GM19043 (cell line): ENCODE measurements around the gene FGF4.
"Not testable (repeated sequence)": the region's sequence is repeated elsewhere in the genome, so short reads cannot be mapped to it uniquely, and the experiment has no call there.

Experiments used
- ATAC-seq: cut with Tn5 transposase; IDR thresholded peaks from one replicate; pipeline ENCODE4 v1.9.1; 2021; ENCODE audit warnings: low read depth; ENCODE audit not compliant: unreplicated experiment

Gene FGF4

GRCh38 chr11:69774354-69775162 lies 583 bp downstream of the FGF4 start:
- no peak for ATAC-seq

DNA sequence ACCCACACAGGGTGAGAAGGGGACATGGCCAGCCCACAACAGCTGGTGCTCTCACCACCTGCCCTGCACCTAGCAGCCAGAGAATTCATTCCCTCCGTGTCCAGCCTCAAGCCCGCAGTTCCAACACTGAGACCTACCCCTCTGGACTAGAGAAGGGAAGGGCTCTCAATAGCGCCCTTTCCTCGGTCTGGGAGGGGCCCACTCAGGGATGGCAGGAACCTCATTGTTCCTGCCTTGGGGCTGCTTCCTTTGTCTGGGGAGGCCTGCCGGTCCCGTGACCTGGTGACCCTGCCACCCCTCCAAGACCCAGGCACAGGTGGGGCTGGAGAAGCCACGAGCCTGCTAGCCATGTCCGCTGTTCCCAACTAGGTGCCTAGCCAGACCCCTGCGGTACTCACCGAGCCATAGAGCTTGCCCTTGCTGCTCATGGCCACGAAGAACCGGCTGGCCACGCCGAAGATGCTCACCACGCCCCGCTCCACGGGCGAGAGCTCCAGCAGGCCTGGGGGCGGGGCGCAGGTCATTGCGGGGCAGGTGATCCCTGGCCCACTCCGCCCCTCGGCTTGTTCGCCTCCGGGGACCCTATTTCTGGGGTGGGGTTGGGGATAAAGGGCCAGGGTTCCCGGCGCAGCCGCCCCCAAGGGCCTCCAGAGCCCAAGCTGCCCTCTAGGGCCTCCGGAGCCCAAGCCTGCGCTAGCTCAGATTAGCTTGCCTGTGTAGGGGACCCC lies 1.4 kb downstream of the FGF4 start:
- ATAC-seq: no peak

GRCh38 chr11:69771466-69771865 lies 3.7 kb downstream of the FGF4 start:
- no peak for ATAC-seq

DNA sequence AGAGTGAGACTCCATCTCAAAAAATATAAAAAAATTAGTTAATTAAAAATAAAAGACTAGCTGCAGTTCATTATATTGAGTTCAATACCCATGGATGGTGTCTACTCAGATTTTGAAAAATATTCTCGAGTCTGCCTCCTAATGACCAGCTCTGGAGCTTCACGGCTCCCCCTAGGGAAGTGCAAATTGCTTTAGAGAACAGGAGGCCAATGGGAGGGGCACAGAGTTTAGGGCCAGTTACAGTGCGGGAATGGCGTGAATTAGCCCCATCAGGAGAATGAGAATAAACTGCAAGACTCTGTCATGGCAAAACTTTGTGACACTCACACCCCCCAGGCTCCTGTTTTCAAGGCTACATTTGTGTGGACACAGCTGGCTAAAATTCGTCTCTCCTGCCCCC lies 4.6 kb downstream of the FGF4 start:
- ATAC-seq: no peak

GRCh38 chr11:69765498-69765995 lies 9.6 kb downstream of the FGF4 start:
- no peak for ATAC-seq

DNA sequence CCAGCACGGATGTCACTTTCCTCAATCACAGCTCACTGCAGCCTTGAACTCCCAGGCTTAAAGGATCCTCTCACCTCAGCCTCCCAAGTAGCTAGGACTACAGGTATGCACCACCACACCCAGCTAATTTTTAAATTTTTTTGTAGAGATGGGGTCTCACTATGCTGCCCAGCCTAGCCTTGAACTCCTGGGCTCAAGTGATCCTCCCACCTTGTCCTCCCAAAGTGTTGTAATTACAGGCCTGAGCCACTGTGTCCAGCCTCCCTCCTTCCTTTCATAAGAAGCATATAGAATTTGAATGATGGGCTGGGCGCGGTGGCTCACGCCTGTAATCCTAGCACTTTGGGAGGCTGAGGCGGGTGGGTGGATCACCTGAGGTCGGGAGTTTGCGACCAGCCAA lies 10.2 kb downstream of the FGF4 start:
- ATAC-seq: not testable (repeated sequence)

DNA sequence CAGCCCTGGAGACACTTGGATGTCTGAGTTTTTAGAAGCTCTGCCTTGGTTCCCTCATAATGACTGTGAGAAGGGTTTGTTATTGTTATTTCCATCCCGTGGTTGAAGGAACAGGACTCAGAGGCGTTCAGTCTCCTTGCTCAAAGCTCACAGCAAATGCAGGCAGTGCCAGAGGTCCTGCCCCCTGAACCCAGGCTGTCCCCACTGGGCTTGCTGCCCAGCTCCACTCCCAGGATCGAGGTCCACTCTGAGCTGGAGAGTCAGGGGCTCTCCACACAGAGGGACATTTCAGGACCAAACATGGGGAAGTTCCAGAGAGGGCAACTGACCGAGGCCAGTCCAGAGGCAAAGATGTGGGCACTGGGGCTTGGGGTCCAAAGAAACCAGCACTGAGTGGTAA lies 14.8 kb downstream of the FGF4 start:
- no peak for ATAC-seq

GRCh38 chr11:69752890-69753289 lies 22.3 kb downstream of the FGF4 start:
- no peak for ATAC-seq

DNA sequence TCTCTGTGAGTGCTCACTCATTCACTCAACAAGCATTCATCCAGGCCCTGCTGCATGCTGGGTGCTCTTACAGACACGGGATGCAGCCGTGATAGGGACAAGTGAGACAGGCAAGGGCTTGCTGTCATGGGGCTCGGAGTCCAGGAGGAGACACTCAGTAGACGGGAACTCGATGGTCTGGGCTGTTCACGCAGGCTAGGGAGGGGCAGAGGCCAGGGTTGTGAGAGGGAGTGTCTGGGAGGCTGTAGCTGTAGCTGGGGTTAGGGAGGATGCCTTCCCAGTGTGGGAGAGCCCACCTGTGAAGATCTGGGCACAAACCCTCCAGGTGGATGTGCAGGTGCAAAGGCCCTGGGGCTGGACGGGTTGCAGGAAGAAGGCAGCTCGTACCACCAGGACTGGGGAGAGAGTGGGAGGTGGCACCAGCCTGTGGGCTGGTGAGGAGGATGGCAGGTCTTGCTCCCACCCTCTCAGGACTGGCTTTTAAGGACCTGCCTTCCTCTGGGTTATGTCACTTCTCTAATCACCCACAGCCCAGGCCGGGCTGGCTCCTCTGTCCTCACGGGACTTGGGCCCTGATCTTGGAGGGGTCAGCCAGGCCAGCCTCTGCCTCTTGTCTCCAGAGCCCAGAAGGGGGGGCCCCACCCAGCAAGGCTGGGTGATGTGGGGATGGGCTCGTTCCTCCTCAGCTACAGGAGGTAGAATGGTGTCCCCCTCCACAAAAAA lies 24.1 kb downstream of the FGF4 start:
- ATAC-seq: no peak

- ATAC-seq: no peak
Measured at GRCh38 chr11:69750108-69750850, 24.9 kb downstream of the FGF4 start.

GRCh38 chr11:69748637-69749036 lies 26.5 kb downstream of the FGF4 start:
- ATAC-seq: no peak

DNA sequence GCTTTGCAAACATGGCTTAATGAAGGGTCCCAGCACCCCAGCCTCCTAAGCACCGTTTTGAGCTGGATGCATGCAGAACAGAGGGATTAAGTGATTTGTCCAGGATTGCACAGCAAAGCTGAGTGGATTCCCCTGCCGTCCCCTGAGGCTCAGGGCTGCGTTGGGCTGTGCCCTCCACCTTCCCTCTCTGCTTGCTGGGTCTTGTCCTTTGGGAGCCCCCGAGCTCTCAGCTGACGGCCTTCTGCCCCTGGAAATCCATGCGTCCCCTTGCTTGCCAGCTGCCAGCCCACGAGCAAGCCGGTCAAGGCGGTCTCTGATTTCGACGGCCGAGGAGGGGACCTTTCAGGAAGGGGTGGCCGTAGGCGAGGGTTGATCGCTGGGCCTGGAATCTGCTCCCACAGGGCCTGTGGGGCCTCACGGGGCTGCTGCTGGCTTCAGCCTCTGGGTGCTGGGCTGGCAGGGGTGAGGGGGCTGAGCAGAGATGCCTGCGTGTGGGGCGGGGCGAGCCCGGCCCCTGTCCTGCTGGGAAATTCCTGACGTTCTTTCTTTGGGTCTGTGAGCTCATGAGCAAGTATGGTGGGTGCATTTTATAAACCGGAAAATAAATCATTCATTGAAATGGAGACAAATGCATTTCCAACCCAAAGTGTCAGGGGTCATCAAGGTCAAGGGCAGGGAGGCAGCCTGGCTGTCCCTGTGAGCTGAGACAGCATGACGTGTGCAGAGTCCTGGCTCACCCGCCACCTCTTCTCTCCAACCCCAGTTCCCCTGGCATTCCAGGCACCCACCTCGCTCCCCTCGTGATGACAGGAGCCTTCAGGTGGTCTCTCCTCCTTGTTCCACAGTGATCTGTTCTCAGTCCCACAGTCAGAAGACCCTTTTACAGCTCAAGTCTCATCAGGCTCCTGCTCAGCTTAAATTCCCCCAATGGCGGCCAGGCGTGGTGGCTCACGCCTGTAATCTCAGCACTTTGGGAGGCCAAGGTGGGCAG lies 28.1 kb downstream of the FGF4 start:
- no peak for ATAC-seq

- ATAC-seq: no peak
Measured at GRCh38 chr11:69746140-69746539, 29.0 kb downstream of the FGF4 start.

- no peak for ATAC-seq
Measured at GRCh38 chr11:69745201-69745600, 29.9 kb downstream of the FGF4 start.

DNA sequence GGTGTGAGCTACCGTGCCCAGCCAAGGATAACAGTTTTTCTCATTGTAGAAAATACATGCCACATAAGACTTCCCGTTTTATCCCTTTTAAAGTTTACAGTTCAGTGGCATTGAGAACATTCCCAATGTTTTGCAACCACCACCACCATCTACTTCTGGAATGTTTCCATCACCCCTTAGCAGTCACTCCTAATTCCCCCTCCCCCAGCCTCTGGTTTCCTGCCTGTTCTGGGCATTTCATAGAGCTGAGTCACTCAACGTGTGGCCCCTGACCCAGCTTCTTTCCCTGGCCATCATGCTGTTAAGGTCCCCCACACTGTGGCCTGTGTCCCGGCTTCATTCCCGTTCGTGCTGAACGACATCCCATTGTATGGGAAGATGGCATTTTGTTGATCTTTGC lies 30.7 kb downstream of the FGF4 start:
- ATAC-seq: no peak

GRCh38 chr11:69734841-69735240 lies 40.3 kb downstream of the FGF4 start:
- no peak for ATAC-seq

GRCh38 chr11:69734367-69734766 lies 40.8 kb downstream of the FGF4 start:
- no peak for ATAC-seq

DNA sequence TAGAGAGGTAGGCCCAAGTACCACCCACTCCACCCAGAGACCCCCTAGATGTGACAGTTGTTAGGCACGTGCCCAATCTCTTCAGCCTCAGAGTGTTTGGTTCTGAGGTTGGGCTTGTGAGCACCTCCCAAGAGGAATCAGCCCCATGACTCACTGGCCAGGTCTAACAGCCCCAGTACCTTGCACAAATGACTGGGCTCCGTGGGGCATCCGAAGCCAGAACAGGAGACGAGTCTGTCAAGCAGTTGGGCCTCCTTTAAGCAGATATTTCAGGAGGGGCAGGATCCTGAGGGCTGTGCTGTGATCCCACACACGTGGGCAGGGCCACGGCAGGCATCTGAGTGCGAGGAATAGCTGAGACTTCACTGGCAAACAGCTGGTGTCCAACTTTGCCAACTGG lies 42.2 kb downstream of the FGF4 start:
- no peak for ATAC-seq

- no peak for ATAC-seq
Measured at GRCh38 chr11:69731110-69731509, 44.0 kb downstream of the FGF4 start.
